ENCODE measurements around the gene SLC66A3. TPM values are rescaled to one million over a fixed set of nuclear protein-coding genes. Genes with fewer than 3 reads are reported as not detected.

The SLC66A3 gene
- total RNA-seq, 1 donor from 2014 or later = 59.7 TPM

DNA sequence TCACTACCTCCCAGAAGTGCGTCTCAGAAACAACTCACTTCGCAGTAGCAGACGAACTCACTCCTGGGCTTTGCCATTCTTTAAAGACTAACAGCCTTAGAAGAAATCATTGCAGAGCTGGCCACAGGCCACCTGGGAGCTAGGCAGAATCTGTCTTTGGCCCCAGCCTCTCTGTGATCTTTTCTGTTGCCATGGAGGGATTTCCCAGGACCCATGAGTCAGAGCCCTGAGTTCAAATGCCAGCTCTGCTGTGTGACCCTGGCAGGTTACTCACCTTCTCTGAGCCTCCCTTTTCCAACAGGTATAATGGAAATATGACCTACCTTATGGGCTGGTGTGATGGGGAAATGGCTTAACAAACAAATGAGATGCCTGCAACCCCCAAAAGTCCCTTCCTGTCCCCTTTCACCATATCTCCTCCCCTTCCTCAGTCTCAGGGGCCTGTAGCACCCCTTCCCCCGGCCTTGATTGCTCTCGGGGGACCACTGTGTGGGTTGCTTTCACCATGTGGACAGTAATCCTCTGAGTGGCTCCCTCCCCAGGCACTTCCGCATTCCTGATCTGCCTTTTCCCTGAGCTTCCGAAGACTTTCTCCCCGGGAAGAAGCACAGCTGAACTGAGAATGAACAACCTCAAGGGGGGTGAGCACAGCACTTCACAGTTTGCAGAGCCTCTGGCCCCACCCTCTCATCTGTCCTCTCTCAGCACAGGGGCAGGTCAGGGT, 34.0 kb upstream of the SLC66A3 start:
- Histone ChIP-seq H3K27ac (no peak overlapping the region), H3K4me3 (no peak overlapping the region), H3K36me3 (no peaks in the 10 kb centered on the region), H3K27me3 (no peaks in the 10 kb centered on the region), H3K4me1 (peaks cover 10% of the 10 kb centered on the region), H3K9me3 (no peaks in the 10 kb centered on the region)
- intact Hi-C loops (cut with DNase I) = no loop called here
- TF ChIP-seq POLR2A (IDR thresholded peaks at IDR 0.05) (no peak), POLR2AphosphoS5 (IDR thresholded peaks at IDR 0.05; ENCODE audit: insufficient read depth in 1 of 2, low read depth in 1 of 2) (no peak)
- TF ChIP-seq, protein P1, sequence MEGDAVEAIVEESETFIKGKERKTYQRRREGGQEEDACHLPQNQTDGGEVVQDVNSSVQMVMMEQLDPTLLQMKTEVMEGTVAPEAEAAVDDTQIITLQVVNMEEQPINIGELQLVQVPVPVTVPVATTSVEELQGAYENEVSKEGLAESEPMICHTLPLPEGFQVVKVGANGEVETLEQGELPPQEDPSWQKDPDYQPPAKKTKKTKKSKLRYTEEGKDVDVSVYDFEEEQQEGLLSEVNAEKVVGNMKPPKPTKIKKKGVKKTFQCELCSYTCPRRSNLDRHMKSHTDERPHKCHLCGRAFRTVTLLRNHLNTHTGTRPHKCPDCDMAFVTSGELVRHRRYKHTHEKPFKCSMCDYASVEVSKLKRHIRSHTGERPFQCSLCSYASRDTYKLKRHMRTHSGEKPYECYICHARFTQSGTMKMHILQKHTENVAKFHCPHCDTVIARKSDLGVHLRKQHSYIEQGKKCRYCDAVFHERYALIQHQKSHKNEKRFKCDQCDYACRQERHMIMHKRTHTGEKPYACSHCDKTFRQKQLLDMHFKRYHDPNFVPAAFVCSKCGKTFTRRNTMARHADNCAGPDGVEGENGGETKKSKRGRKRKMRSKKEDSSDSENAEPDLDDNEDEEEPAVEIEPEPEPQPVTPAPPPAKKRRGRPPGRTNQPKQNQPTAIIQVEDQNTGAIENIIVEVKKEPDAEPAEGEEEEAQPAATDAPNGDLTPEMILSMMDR (IDR thresholded peaks at IDR 0.05) = no peak
- DNase-seq (ENCODE audit: extremely low spot score in 2 of 2) = no peak

DNA sequence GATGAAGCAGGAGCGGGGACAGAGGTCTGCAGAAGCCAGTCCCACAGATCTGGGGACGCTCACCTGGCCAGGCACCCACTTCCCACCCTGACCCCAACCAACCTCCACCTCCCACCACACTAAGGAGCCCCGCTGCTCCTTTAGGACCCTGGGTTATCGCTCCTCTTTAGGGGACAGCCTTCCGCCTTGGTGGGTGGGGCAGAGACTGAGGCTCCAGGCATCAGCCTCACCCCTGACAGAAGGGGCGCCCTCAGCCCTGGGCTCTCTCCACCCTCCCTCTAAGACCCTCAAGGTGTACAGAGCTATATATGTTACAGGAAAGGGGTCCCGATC, 33.5 kb upstream of the SLC66A3 start:
- Histone ChIP-seq H3K9me3 (no peaks in the 10 kb centered on the region), H3K36me3 (no peaks in the 10 kb centered on the region), H3K27ac (no peak overlapping the region), H3K4me1 (peaks cover 10% of the 10 kb centered on the region), H3K4me3 (no peak overlapping the region), H3K27me3 (no peaks in the 10 kb centered on the region)
- no peak for DNase-seq (ENCODE audit: extremely low spot score in 2 of 2)
- intact Hi-C loops (cut with DNase I) = no loop called here
- TF ChIP-seq, protein P1 (IDR thresholded peaks at IDR 0.05) = no peak
- TF ChIP-seq POLR2A (IDR thresholded peaks at IDR 0.05) (no peak), POLR2AphosphoS5 (IDR thresholded peaks at IDR 0.05; ENCODE audit: insufficient read depth in 1 of 2, low read depth in 1 of 2) (no peak)

DNA sequence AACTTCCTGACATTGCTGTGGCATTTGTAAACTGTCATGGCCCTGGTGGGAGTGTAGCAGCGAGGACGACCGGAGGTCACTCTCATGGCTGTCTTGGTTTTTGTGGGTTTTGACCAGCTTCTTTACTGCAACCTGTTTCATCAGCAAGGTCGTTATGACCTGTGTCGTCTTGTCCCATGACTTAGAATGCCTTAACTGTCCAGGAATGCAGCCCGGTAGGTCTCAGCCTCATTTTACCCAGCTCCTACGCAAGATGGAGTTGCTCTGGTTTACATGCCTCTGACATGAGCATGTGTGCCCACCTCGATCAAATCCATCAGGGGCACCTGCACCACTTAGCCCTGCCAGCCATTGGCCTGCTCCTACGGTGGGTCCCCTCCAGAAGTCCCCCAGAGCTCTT, 32.9 kb upstream of the SLC66A3 start:
- peaks cover 10% of the 10 kb centered on the region for H3K4me1 ChIP-seq
- no peak overlapping the region for H3K4me3 ChIP-seq
- no peaks in the 10 kb centered on the region for H3K9me3 ChIP-seq
- no peak overlapping the region for H3K27ac ChIP-seq
- H3K27me3 ChIP-seq = no peaks in the 10 kb centered on the region
- no peak for DNase-seq (ENCODE audit: extremely low spot score in 2 of 2)
- intact Hi-C loops (cut with DNase I) = no loop called here
- TF ChIP-seq POLR2A (IDR thresholded peaks at IDR 0.05) = no peak
- no peak for TF ChIP-seq POLR2AphosphoS5 (IDR thresholded peaks at IDR 0.05; ENCODE audit: insufficient read depth in 1 of 2, low read depth in 1 of 2)
- TF ChIP-seq, protein P1 (IDR thresholded peaks at IDR 0.05) = no peak
- no peaks in the 10 kb centered on the region for H3K36me3 ChIP-seq

- Histone ChIP-seq H3K4me3 (no peak overlapping the region), H3K27ac (no peak overlapping the region), H3K36me3 (no peaks in the 10 kb centered on the region), H3K4me1 (peaks cover 10% of the 10 kb centered on the region), H3K9me3 (no peaks in the 10 kb centered on the region), H3K27me3 (no peaks in the 10 kb centered on the region)
- intact Hi-C loops (cut with DNase I) = no loop called here
- TF ChIP-seq POLR2A (IDR thresholded peaks at IDR 0.05) (no peak), POLR2AphosphoS5 (IDR thresholded peaks at IDR 0.05; ENCODE audit: insufficient read depth in 1 of 2, low read depth in 1 of 2) (no peak)
- TF ChIP-seq, protein P1 (IDR thresholded peaks at IDR 0.05) = no peak
- DNase-seq (ENCODE audit: extremely low spot score in 2 of 2) = no peak
Observed at GRCh38 chr2:11123001-11123809, 32.1 kb upstream of the SLC66A3 start.
